SK-N-SH (cell line): ENCODE data around the gene KRTAP20-4.

Source experiments
- GABPA ChIP-seq: IDR thresholded peaks from 2 replicates; pipeline ENCODE4 v1.4.0; 2012; ENCODE audit warnings: low read depth, mild to moderate bottlenecking
- TCF12 ChIP-seq: IDR thresholded peaks from 2 replicates; pipeline ENCODE4 v1.4.0; 2012
- YY1 ChIP-seq: IDR thresholded peaks from 2 replicates; pipeline ENCODE4 v1.4.0; 2012; ENCODE audit warnings: low read depth, mild to moderate bottlenecking

DNA sequence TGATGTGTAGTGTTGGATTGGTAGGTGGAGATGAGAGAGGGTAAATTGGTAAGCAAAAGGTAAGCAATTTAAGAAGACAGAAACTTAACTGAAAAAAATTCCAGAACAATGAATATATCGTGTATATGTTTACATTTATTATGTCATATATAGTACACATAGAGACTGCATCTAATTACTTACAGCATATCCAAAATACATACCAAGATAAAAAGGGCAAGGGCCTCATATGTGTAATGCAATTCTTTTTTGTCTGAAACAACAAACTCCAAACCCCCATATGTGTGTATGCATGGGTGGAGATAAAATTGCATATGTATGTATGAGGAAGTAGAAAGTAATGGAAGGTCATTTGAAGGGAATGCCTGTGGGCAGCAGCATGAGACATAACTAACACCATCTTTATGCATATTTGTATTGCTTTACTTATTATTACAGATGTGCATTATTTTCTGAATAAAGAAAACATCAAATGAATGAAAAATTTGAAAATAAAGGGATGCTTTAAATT lies 26.5 kb downstream of the KRTAP20-4 start:
- TF ChIP-seq YY1 (no peak), GABPA (no peak), TCF12 (no peak)
